ENCODE measurements around the gene VCL. TPM values are rescaled to one million over a fixed set of nuclear protein-coding genes. Genes with fewer than 3 reads are reported as not detected.

The VCL gene
- polyA plus RNA-seq, 1 of the 3 experiments (the other 2 are of a cell fraction) = 147 TPM

- peaks cover 26% of the 10 kb centered on the region for H3F3A ChIP-seq (replicated peaks; ENCODE audit: insufficient read depth)
- H3K79me2 ChIP-seq (ENCODE audit: insufficient read depth) = peaks cover 44% of the 10 kb centered on the region; the same call in 1 of the 2 replicates
- no peaks in the 10 kb centered on the region for H3K9me3 ChIP-seq
- TF ChIP-seq EZH2phosphoT487 (IDR thresholded peaks at IDR 0.05; ENCODE audit: borderline replicate concordance, low read depth) (no peak), TEAD4 (IDR thresholded peaks at IDR 0.05; ENCODE audit: borderline replicate concordance, insufficient read depth) (no peak), REST (IDR thresholded peaks at IDR 0.05; ENCODE audit: low read depth, low read length) (no peak), ZBTB33 (IDR thresholded peaks at IDR 0.05; ENCODE audit: borderline replicate concordance, low read depth) (no peak), TAF1 (IDR thresholded peaks at IDR 0.05; ENCODE audit: borderline replicate concordance, low read depth, low read length) (no peak), FOXJ3 (CRISPR knock-in tag; IDR thresholded peaks at IDR 0.05) (no peak), ELF1 (IDR thresholded peaks at IDR 0.05) (no peak)
- H3K27ac ChIP-seq (ENCODE audit: low read depth in 2 of 2, low read length in 1 of 2) = no peak overlapping the region
- WGBS (ENCODE audit: low lambda C conversion rate) = 97% methylated on average over 2 of the region's 2 CpGs
- no peaks in the 10 kb centered on the region for H3K27me3 ChIP-seq (ENCODE audit: insufficient read depth)
- H3K4me2 ChIP-seq = no peak overlapping the region
- no peak overlapping the region for H2AFZ ChIP-seq (ENCODE audit: low read depth)
- no peaks in the 10 kb centered on the region for H3K9me2 ChIP-seq
- no peak for DNase-seq
- POLR2A ChIA-PET = no interaction called here
- H3K4me3 ChIP-seq (ENCODE audit: low read depth in 2 of 2, low read length in 1 of 2) = no peak overlapping the region
- H3K9ac ChIP-seq = no peak overlapping the region
- peaks cover 83 to 90% of the 10 kb centered on the region in 2 experiments for H3K36me3 ChIP-seq (replicated peaks in 1 of 2; ENCODE audit: control insufficient read depth in 1 of 2, insufficient read depth in 2 of 2, low read length in 1 of 2)
- H4K20me1 ChIP-seq (ENCODE audit: insufficient read depth) = no peaks in the 10 kb centered on the region; the same call in 1 of the 2 replicates
- CTCF ChIA-PET = interaction anchor here (1.0 to 7.4 kb wide), 5 partner anchors 15 to 248 kb away, joined by 3 to 50 read pairs (median 3); no protein-coding TSS in a partner anchor
- H3K4me1 ChIP-seq (ENCODE audit: control insufficient read depth in 1 of 2, insufficient read depth in 2 of 2, low read depth in 1 of 2, low read length in 1 of 2) = peaks cover 0 to 4% of the 10 kb centered on the region in 2 experiments; a peak in 1 of 4 replicates
Measured at GRCh38 chr10:74096777-74097176, 98.9 kb downstream of the VCL start.

- Histone ChIP-seq H3F3A (replicated peaks; ENCODE audit: insufficient read depth) (peaks cover 29% of the 10 kb centered on the region), H4K20me1 (ENCODE audit: insufficient read depth) (no peaks in the 10 kb centered on the region; the same call in 1 of the 2 replicates), H2AFZ (ENCODE audit: low read depth) (no peak overlapping the region), H3K36me3 (replicated peaks in 1 of 2; ENCODE audit: control insufficient read depth in 1 of 2, insufficient read depth in 2 of 2, low read length in 1 of 2) (peaks cover 83 to 91% of the 10 kb centered on the region in 2 experiments), H3K9ac (no peak overlapping the region), H3K79me2 (ENCODE audit: insufficient read depth) (peaks cover 38% of the 10 kb centered on the region; the same call in 1 of the 2 replicates), H3K4me2 (no peak overlapping the region), H3K9me2 (no peaks in the 10 kb centered on the region), H3K27me3 (ENCODE audit: insufficient read depth) (no peaks in the 10 kb centered on the region), H3K4me1 (ENCODE audit: control insufficient read depth in 1 of 2, insufficient read depth in 2 of 2, low read depth in 1 of 2, low read length in 1 of 2) (peaks cover 0 to 4% of the 10 kb centered on the region in 2 experiments; a peak in 1 of 4 replicates), H3K4me3 (ENCODE audit: low read depth in 2 of 2, low read length in 1 of 2) (no peak overlapping the region), H3K9me3 (no peaks in the 10 kb centered on the region), H3K27ac (ENCODE audit: low read depth in 2 of 2, low read length in 1 of 2) (no peak overlapping the region)
- CTCF ChIA-PET = interaction anchor here (1.2 to 7.4 kb wide), 3 partner anchors 10 to 248 kb away, joined by 3 to 50 read pairs (median 4); no protein-coding TSS in a partner anchor
- DNase-seq = no peak
- WGBS (ENCODE audit: low lambda C conversion rate) = 83% methylated on average over 9 of the region's 9 CpGs
- POLR2A ChIA-PET = no interaction called here
- TF ChIP-seq RAD21 (IDR thresholded peaks at IDR 0.05; ENCODE audit: low read length) = no peak
- TF ChIP-seq TAF1 (IDR thresholded peaks at IDR 0.05; ENCODE audit: borderline replicate concordance, low read depth, low read length) = no peak
- no peak for TF ChIP-seq FOXJ3 (CRISPR knock-in tag; IDR thresholded peaks at IDR 0.05)
- TF ChIP-seq NRF1 (IDR thresholded peaks at IDR 0.05; ENCODE audit: low read depth, low read length) = no peak
- no peak; the same call in 1 of the 2 replicates for TF ChIP-seq POLR2AphosphoS5 (IDR thresholded peaks at IDR 0.05; ENCODE audit: low read depth, low read length)
- TF ChIP-seq YY1 (IDR thresholded peaks at IDR 0.05; ENCODE audit: low read depth) = no peak
- TF ChIP-seq RCOR1 (IDR thresholded peaks at IDR 0.05; ENCODE audit: low read length) = no peak
- TF ChIP-seq USF1 (IDR thresholded peaks at IDR 0.05; ENCODE audit: borderline replicate concordance, low read depth) = no peak
- TF ChIP-seq IRF3 (IDR thresholded peaks at IDR 0.05; ENCODE audit: low read depth, low read length) = no peak
- no peak for TF ChIP-seq USF2 (IDR thresholded peaks at IDR 0.05; ENCODE audit: borderline replicate concordance, low read depth, low read length)
- TF ChIP-seq FOSL2 (IDR thresholded peaks at IDR 0.05; ENCODE audit: borderline replicate concordance, low read depth) = no peak
- TF ChIP-seq NFIC (IDR thresholded peaks at IDR 0.05; ENCODE audit: borderline replicate concordance) = no peak
Measured at GRCh38 chr10:74097776-74098175, 99.9 kb downstream of the VCL start.

All from SK-N-SH (cell line).